Caco-2 (cell line): ENCODE data around the gene ATCAY. TPM values are rescaled to one million over a fixed set of nuclear protein-coding genes. Genes with fewer than 3 reads are reported as not detected.
"Not testable (repeated sequence)": the region's sequence is repeated elsewhere in the genome, so short reads cannot be mapped to it uniquely, and the experiment has no call there.

ENCODE experiments used
- BruUV-seq: library from RNA; stranded (reverse); fragments of 400-500 nt; replicated peaks from 2 replicates; lab custom pipeline; 2021; lab: Mats Ljungman, UMichigan
- CTCF ChIA-PET: fragments of 300-600 bp; sonication (Branson Sonifier 250); formaldehyde crosslinking; loops from one replicate; lab custom pipeline; 2022; ENCODE audit warnings: antibody characterized with exemption; lab: Charles Lee
- POLR2A ChIA-PET: fragments of 300-600 bp; sonication (Branson Sonifier 250); formaldehyde crosslinking; loops from one replicate; lab custom pipeline; 2022; ENCODE audit warnings: antibody characterized with exemption; lab: Charles Lee
- DNase-seq, 2 experiments: peaks; one replicate each; pipeline versions ENCODE4 v3.0.0 to v3.0.0-alpha.2; 2020 to 2022
- H3K27me3 ChIP-seq: replicated peaks from 2 replicates; pipeline ENCODE4 v1.6.0; 2011; ENCODE audit warnings: low read length; ENCODE audit not compliant: control insufficient read depth, insufficient read depth
- H3K36me3 ChIP-seq: 2 replicates; pipeline ENCODE4 v1.5.1; 2011; ENCODE audit warnings: low read length; ENCODE audit not compliant: control insufficient read depth, insufficient read depth
- H3K4me1 ChIP-seq: fragments of 250-450 bp; sonication (Bioruptor Pico); 2 replicates; pipeline ENCODE4 v1.5.1; 2020; ENCODE audit warnings: mild to moderate bottlenecking
- H3K4me3 ChIP-seq: 2 replicates; pipeline ENCODE4 v1.5.1; 2011; ENCODE audit warnings: low read depth, mild to moderate bottlenecking, control low read depth, low read length
- H3K9me3 ChIP-seq: fragments of 250-450 bp; sonication (Bioruptor Pico); 2 replicates; pipeline ENCODE4 v1.5.1; 2020; ENCODE audit warnings: mild to moderate bottlenecking, moderate library complexity
- H3K27ac Mint-ChIP-seq: one replicate; pipeline ENCODE4 v1.8.0; 2022; ENCODE audit warnings: mixed read lengths; ENCODE audit not compliant: unreplicated experiment
- H3K27me3 Mint-ChIP-seq: one replicate; pipeline ENCODE4 v1.8.0; 2022; ENCODE audit warnings: mixed read lengths; ENCODE audit not compliant: insufficient read depth, unreplicated experiment
- H3K36me3 Mint-ChIP-seq: one replicate; pipeline ENCODE4 v1.8.0; 2022; ENCODE audit warnings: mild to moderate bottlenecking, mixed read lengths; ENCODE audit not compliant: insufficient read depth, unreplicated experiment
- H3K4me1 Mint-ChIP-seq: one replicate; pipeline ENCODE4 v1.8.0; 2022; ENCODE audit warnings: low read depth, mixed read lengths; ENCODE audit not compliant: unreplicated experiment
- H3K4me3 Mint-ChIP-seq: one replicate; pipeline ENCODE4 v1.8.0; 2022; ENCODE audit warnings: mild to moderate bottlenecking, moderate library complexity, mixed read lengths; ENCODE audit not compliant: unreplicated experiment
- H3K9me3 Mint-ChIP-seq: one replicate; pipeline ENCODE4 v1.8.0; 2022; ENCODE audit warnings: mixed read lengths; ENCODE audit not compliant: unreplicated experiment
- intact Hi-C: fragments of 100-400 bp; cut with micrococcal nuclease; formaldehyde crosslinking; loops from one replicate; pipeline ENCODE4 v1.10.0; 2022; ENCODE audit not compliant: unreplicated experiment
- total RNA-seq: library from RNA; stranded (reverse); gene quantifications from 2 replicates; pipeline ENCODE4 v1.2.3, GENCODE V29; 2022
- TF ChIP-seq, protein P1 (sequence below), 2 experiments: fragments of 200-600 bp in 1 of 2; IDR thresholded peaks; 1 replicate in 1 of 2; 2 replicates in 1 of 2; pipeline versions ENCODE4 v1.5.1 to v1.8.0; 2011 to 2022; ENCODE audit warnings: antibody characterized with exemption in 1 of 2, control low read depth in 1 of 2, inconsistent platforms in 1 of 2, low read depth in 1 of 2, low read length in 1 of 2, mild to moderate bottlenecking in 1 of 2, moderate library complexity in 1 of 2; ENCODE audit not compliant: insufficient read depth in 1 of 2, severe bottlenecking in 1 of 2, unreplicated experiment in 1 of 2

ATCAY gene
- total RNA-seq, 1 experiment from 2014 or later = not detected

DNA sequence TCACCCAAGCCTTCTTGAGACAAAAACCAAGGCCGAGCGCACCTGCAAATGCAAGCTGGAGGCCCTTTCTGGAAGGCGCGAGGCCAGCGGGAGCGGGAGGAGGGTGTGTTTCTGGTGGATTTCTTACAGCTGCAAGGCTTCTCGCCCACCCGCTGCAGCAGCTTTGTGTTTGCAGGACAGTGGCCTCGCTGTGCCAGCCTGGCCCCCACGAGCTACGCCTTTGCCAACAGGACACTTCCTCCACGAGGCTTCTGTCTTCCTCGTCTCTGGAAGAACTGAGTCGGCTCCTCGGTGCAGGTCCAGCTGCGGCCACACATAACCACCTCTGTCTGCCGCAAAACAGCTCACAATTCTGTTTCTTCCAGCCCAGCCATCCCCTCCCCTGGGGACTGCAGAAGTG lies 10.1 kb downstream of the ATCAY start:
- Mint-ChIP-seq H3K27ac (no peak overlapping the region), H3K27me3 (no peaks in the 10 kb centered on the region), H3K36me3 (no peaks in the 10 kb centered on the region), H3K9me3 (no peaks in the 10 kb centered on the region), H3K4me1 (no peaks in the 10 kb centered on the region), H3K4me3 (no peak overlapping the region)
- ChIA-PET POLR2A (no interaction called here), CTCF (no interaction called here)
- Histone ChIP-seq H3K27me3 (no peaks in the 10 kb centered on the region), H3K9me3 (no peaks in the 10 kb centered on the region), H3K4me1 (no peaks in the 10 kb centered on the region), H3K36me3 (no peaks in the 10 kb centered on the region), H3K4me3 (no peak overlapping the region)
- intact Hi-C loops = no loop called here
- BruUV-seq = no TSS peak
- no peak for DNase-seq
- TF ChIP-seq, protein P1, sequence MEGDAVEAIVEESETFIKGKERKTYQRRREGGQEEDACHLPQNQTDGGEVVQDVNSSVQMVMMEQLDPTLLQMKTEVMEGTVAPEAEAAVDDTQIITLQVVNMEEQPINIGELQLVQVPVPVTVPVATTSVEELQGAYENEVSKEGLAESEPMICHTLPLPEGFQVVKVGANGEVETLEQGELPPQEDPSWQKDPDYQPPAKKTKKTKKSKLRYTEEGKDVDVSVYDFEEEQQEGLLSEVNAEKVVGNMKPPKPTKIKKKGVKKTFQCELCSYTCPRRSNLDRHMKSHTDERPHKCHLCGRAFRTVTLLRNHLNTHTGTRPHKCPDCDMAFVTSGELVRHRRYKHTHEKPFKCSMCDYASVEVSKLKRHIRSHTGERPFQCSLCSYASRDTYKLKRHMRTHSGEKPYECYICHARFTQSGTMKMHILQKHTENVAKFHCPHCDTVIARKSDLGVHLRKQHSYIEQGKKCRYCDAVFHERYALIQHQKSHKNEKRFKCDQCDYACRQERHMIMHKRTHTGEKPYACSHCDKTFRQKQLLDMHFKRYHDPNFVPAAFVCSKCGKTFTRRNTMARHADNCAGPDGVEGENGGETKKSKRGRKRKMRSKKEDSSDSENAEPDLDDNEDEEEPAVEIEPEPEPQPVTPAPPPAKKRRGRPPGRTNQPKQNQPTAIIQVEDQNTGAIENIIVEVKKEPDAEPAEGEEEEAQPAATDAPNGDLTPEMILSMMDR (IDR thresholded peaks at IDR 0.05; ENCODE audit: insufficient read depth in 1 of 2, low read depth in 1 of 2, low read length in 1 of 2, severe bottlenecking in 1 of 2, unreplicated experiment in 1 of 2) = no peak

DNA sequence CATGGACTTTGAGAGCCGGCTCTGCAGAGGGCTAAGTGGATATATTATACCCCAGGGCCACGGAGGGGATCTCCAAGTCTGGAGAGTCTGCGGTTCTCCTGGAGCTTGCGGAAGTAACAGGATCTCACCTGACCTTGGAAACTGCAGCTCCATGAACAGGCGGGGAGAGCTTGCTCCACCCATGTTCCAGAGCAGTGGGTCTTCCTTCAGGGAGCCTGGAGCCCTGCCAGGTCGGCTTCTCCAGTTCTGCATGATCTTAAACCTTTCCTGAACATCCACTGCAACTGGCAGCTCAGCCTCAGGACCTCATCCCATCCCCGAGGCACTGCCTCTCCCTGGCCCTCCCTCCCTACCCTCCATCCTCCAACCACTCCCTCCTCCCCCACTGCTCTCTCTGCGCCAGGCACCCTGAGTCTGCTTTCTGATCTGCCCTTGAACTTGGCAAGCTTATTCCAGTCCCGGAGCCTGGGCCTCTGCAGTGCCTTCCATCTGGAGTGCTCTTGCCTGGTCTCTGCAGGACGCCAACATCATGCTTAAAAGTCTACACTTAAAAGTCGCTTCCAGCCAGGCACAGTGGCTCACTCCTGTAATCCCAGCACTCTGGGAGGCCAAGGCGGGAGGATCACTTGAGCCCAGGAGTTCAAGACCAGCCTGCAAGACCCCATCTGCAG lies 13.2 kb downstream of the ATCAY start:
- no peaks in the 10 kb centered on the region for H3K27me3 Mint-ChIP-seq
- ChIA-PET CTCF (no interaction called here), POLR2A (interaction anchor here (0.7 kb wide), 1 partner anchor 524 kb away, joined by 16 read pairs; no protein-coding TSS in a partner anchor)
- H3K36me3 Mint-ChIP-seq = no peaks in the 10 kb centered on the region
- Histone ChIP-seq H3K36me3 (no peaks in the 10 kb centered on the region), H3K27me3 (no peaks in the 10 kb centered on the region), H3K9me3 (0 out of 2 replicates have a peak, but pooled peaks cover 6% of the 10 kb centered on the region), H3K4me1 (no peaks in the 10 kb centered on the region), H3K4me3 (no peak overlapping the region)
- TF ChIP-seq, protein P1 (IDR thresholded peaks at IDR 0.05; ENCODE audit: insufficient read depth in 1 of 2, low read depth in 1 of 2, low read length in 1 of 2, severe bottlenecking in 1 of 2, unreplicated experiment in 1 of 2) = no peak
- no peaks in the 10 kb centered on the region for H3K4me1 Mint-ChIP-seq
- H3K4me3 Mint-ChIP-seq = no peak overlapping the region
- no peaks in the 10 kb centered on the region for H3K9me3 Mint-ChIP-seq
- H3K27ac Mint-ChIP-seq = no peak overlapping the region
- BruUV-seq = no TSS peak
- intact Hi-C loops = no loop called here
- DNase-seq = no peak

DNA sequence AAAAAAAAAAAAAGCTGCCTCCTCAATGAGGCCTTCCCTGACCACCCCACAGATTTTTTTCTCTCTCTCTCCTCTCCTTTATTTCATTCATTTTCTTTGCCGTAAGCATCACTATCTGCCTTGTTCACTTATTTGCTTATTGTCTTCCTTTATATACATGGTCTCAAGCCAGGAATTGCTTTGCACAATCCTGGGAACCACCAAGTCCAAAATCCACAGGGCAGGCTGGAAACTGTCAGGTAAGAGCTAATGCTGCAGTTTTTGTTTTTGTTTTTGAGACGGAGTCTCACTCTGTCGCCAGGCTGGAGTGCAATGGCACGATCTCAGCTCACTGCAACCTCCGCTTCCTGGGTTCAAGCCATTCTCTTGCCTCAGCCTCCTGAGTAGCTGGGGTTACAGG lies 14.5 kb downstream of the ATCAY start:
- H3K4me3 Mint-ChIP-seq, H3K9me3 Mint-ChIP-seq, CTCF ChIA-PET, H3K4me1 ChIP-seq, intact Hi-C loops, H3K27ac Mint-ChIP-seq, H3K9me3 ChIP-seq, BruUV-seq, H3K4me1 Mint-ChIP-seq, POLR2A ChIA-PET, H3K36me3 ChIP-seq, H3K27me3 ChIP-seq, DNase-seq, H3K27me3 Mint-ChIP-seq, H3K4me3 ChIP-seq, H3K36me3 Mint-ChIP-seq: not testable (repeated sequence)
